ENCODE data around the gene ENAH. TPM values are rescaled to one million over a fixed set of nuclear protein-coding genes. Genes with fewer than 3 reads are reported as not detected.

Gene ENAH
- total and polyA plus RNA-seq, 2 donors (not counting 1 experiment from before 2014, with no cell fraction given): 1.3 to 1.6 TPM

DNA sequence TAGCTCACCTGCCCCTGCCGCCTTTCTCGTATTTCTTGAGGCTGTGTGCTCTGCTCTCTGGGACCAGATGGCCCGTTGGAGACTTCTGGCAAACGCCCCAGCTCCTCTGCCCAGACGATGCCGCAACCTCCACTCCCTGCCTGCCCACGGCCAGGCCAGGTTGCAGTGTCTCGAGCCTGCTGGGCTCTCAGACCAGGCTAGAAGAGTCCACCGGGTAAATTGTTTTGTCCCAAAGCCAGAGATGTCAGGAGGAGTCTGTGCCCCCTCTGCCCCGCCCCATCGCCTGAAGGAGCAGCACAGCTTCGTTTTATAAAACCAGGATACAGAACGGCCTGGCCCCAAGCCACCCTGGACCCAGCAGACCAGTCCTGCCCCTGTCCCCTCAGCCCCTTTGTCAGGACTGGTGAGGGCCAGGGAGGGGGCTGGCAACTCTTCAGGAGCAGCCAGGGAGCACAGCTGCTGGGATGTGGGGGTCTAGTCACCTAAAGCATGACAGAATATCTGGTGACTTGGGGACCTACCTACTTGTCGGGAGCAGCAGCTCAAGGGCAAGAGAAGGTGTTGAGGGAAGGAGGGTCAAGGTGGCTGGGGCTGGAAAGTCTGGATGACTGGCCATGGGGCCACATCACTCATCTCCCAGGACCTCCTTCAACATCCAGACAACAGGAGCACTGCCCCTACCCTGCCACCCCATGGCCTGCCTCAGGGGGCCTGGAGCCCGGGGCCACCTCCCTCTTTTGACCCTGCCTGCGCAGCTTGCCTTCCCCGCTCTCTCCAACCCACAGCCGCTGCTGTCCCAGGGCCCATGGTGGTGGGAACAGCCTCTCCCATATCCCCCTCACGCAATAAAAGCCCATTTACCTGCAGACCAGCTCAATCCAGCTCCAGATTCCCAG is 191.1 kb downstream of the ENAH start:
- DNase-seq (no peak), ATAC-seq (ENCODE audit: low read depth) (no peak)
- Mint-ChIP-seq H3K4me3 (no peak overlapping the region), H3K9me3 (ENCODE audit: insufficient read depth) (no peaks in the 10 kb centered on the region), H3K27me3 (no peaks in the 10 kb centered on the region), H3K4me1 (peaks cover 18% of the 10 kb centered on the region), H3K27ac (no peak overlapping the region)
- Histone ChIP-seq H3K4me2 (replicated peaks; ENCODE audit: low read depth, low read length, poor library complexity, severe bottlenecking) (no peak overlapping the region), H3K9ac (ENCODE audit: low read length) (no peak overlapping the region), H3K79me2 (ENCODE audit: control insufficient read depth, insufficient read depth, low read length) (no peaks in the 10 kb centered on the region), H3K27me3 (replicated peaks in 1 of 4; ENCODE audit: control extremely low read depth in 1 of 4, control insufficient read depth in 3 of 4, insufficient read depth in 4 of 4, low read length in 3 of 4) (no peaks in the 10 kb centered on the region), H3K27ac (ENCODE audit: low read length in 2 of 2) (no peak overlapping the region), H4K20me1 (ENCODE audit: control insufficient read depth, insufficient read depth, low read length, poor library complexity, severe bottlenecking) (no peaks in the 10 kb centered on the region), H2AFZ (ENCODE audit: insufficient read depth, low read depth, low read length, poor library complexity, severe bottlenecking) (no peak overlapping the region), H3K36me3 (replicated peaks in 1 of 2; ENCODE audit: control extremely low read depth in 1 of 2, control insufficient read depth in 1 of 2, extremely low read depth in 1 of 2, insufficient read depth in 2 of 2, low read length in 1 of 2) (no peaks in the 10 kb centered on the region), H3K4me1 (ENCODE audit: control insufficient read depth in 2 of 2, insufficient read depth in 2 of 2, low read length in 2 of 2) (peaks cover 4 to 14% of the 10 kb centered on the region in 2 donors), H3K9me3 (ENCODE audit: control extremely low read depth in 1 of 3, control insufficient read depth in 2 of 3, insufficient read depth in 1 of 3, low read length in 2 of 3) (no peaks in the 10 kb centered on the region), H3K4me3 (ENCODE audit: control extremely low read depth in 1 of 5, extremely low read depth in 1 of 5, insufficient read depth in 1 of 5, low read depth in 2 of 5, low read length in 4 of 5) (no peak overlapping the region)
- ChIA-PET POLR2A (interaction anchor here (1.5 kb wide), 1 partner anchor 11 kb away, joined by 3 read pairs; no protein-coding TSS in a partner anchor), CTCF (interaction anchor here (0.6 to 1.5 kb wide), 3 partner anchors 12 to 39 kb away, joined by 3 to 5 read pairs (median 3); no protein-coding TSS in a partner anchor)
- intact Hi-C loops (cut with micrococcal nuclease): no loop called here
- WGBS (ENCODE audit: insufficient coverage): 92% methylated on average over 19 of the region's 19 CpGs
- TF ChIP-seq CTCF (IDR thresholded peaks at IDR 0.05): no peak
- TF ChIP-seq EZH2 (IDR thresholded peaks at IDR 0.05; ENCODE audit: borderline replicate concordance, insufficient read depth, low read depth, low read length, poor library complexity, severe bottlenecking): no peak

Data from B cell (primary cell).